Pons (tissue), 1 donor: ENCODE data around the gene RPS19.
"Not testable (repeated sequence)": the region's sequence is repeated elsewhere in the genome, so short reads cannot be mapped to it uniquely, and the experiment has no call there.

Source experiments
- DNase-seq: peaks from one replicate; pipeline ENCODE4 v3.0.0-alpha.2; 2016; ENCODE audit warnings: low spot score

RPS19 gene

DNA sequence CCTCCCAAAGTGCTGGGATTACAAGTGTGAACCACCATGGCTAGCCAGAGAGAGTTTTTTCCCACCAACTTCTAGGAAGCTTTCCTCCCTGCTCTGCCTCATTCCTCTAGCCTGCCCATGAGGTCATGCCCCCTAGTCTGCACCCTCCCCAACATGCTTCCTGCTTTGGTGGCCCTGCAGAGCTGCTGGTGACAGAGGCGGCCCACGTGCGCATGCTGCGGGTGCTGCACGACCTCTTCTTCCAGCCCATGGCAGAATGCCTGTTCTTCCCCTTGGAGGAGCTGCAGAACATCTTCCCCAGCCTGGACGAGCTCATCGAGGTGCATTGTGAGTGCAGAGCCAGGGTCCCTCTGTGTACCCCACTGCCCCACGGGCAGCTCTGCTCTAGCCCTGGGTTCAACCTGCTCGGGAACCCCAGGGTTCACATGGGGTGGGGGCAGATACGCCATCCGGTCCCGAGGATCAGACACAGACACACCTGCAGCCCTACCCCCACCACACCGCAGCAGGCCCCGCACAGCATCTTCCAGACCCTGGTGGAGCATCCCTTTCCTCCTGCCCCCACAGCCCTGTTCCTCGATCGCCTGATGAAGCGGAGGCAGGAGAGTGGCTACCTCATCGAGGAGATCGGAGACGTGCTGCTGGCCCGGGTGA, 41.8 kb downstream of the RPS19 start:
- no peak for DNase-seq

DNA sequence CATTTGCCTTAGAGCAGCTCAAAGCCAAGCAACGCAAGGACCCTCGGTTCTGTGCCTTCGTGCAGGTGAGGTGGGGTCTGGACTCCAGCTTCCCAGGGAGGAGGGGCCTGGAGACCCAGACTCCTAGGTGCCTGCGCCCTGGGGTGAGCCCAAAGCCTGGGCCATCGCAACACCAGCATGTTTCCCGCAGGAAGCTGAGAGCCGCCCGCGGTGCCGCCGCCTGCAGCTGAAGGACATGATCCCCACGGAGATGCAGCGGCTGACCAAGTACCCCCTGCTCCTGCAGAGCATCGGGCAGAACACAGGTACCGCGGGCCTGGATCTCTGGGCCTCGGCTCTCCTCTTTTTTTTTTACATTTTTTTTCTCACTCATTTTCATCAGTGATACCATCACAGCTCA, 42.5 kb downstream of the RPS19 start:
- no peak for DNase-seq

DNA sequence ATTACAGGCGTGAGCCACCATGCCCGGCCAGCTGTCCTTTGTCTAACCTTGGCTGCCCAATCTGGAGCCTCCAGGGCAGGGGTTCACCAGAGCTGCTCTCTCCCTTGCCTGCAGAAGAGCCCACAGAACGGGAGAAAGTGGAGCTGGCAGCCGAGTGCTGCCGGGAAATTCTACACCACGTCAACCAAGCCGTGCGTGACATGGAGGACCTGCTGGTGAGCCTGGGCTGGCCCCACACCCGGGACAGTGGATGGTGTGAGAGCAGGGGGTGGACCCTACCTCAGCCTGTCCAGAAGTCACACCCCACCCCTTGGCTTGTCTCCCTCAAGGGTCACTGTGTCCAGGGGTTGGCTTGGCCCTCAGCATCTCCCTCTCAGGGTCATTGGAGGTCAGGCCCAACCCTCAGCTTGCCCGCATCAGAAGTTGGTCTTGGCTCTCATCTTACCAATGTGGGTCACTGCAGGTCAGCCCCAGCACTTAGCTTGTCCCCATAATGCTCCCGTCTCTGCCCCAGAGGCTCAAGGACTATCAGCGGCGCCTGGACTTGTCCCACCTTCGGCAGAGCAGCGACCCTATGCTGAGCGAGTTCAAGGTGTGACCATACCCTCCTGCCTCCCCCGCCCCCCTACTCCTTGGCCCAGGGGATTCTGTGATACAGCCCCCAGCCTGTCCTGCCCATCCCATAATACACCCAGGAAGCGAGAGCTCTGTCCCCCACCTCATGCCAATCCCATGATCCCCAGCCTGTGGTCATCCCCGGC, 43.3 kb downstream of the RPS19 start:
- no peak for DNase-seq

DNA sequence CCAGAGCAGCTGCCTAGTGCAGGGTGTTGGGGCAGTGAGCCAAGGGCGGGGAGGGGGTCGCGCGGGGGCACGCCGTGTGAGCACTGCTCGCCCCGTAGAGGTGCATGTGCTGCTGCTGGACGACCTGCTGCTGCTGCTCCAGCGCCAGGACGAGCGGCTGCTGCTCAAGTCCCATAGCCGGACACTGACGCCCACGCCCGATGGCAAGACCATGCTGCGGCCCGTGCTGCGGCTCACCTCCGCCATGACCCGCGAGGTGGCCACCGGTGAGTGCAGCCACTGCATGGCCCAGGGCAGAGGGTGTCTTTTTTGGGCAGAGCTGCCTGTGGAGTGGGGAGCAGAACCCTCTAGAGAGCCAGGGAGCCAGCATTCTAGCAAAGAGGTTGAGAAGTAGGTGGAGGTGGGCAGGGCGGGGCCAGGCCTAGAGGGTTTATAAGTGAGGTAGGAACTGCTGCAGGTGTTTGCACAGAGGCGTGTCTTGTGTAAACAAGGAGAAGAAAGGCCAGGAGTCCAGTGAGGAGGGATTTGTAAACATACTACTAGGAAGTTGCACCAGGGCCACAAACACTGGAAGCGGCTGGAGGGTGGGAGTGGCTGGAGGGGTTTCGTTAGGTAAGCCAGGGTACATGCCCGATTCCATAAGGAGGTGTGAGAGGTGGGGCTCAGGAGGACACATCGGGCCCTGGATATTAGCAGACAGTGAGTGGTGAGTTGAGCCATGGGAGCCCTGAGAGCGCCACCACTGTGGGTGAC, 44.2 kb downstream of the RPS19 start:
- DNase-seq: no peak

DNA sequence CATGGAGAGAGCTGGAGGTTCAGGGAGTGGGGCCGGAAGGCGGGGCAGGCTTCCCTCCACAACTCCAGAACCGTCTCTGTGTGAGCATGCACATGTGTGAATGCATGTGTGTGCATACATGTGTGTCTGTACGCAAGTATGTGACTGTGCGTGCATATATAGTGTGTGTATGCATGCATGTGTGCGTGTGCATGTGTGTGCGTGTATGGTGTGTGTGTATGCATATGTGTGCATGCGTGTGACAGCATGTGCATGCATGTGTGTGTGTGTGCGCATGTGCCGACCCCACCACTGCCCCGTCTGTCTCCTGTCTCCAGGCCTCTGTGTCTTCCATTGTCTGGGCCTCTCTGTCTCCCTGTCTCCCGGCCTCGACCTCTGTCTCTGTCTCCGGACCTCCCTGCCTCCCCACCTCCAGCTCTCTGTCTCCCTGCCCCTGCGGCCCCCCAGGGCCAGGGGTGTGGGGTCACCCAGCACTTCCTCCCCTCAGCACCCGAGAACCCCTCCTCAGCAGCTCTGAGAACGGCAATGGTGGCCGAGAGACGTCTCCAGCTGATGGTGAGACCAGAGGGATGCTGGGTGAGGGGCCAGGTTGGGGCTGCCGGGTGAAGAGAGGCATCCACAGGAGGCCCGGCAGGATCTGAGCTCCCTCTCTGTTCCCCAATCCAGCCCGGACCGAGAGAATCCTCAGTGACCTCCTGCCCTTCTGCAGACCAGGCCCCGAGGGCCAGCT, 45.4 kb downstream of the RPS19 start:
- DNase-seq: no peak

DNA sequence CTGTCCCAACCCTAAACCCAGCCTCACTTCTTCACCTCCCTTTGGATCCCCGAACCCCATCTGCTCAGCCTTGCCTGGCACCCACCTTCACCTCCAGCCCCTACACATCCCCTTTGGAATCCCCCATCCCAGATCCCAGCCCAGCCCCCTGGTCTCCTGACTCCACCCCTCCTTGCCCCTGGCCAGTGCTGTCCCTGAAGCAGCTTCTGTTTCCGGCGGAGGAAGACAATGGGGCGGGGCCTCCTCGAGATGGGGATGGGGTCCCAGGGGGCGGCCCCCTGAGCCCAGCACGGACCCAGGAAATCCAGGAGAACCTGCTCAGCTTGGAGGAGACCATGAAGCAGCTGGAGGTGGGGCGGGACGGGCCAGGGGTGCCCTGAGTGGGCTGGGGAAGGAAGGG, 46.2 kb downstream of the RPS19 start:
- no peak for DNase-seq

DNA sequence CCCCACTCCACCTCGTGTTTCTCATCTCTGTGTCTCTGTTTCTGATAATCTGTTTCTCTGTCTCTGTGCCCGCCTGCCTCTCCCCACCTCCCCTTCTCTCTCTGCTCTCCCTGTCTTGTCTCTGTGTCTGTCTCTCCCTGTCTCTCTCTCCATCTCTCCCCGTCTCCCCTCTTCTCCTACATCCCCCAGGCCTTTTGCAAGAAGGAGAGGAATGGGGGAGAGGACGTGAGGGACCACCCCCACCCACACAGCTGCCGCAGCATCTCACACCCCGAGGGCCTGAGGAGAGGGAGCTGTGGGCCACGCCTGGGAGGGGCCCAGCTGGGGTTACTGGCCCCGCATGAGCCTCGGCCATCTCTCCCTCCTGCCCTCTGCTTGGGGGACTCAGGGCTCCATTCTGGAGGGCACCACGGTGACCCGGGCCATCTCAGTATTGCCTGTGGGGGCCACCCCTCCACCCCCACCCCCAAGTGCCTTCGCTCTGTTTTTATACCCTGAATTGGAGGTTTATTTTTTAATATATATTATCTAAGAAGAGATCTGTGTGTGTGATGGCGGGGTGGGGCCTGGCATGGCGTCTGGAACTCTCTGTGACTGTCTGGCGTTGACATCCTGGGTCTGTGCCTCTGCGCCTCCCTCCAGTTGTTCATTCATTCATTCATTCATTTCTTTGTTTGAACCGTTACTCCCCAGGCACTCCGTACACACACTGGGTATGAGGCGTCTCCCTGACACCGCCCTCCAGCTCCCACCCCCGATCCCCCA, 47.0 kb downstream of the RPS19 start:
- no peak for DNase-seq

DNA sequence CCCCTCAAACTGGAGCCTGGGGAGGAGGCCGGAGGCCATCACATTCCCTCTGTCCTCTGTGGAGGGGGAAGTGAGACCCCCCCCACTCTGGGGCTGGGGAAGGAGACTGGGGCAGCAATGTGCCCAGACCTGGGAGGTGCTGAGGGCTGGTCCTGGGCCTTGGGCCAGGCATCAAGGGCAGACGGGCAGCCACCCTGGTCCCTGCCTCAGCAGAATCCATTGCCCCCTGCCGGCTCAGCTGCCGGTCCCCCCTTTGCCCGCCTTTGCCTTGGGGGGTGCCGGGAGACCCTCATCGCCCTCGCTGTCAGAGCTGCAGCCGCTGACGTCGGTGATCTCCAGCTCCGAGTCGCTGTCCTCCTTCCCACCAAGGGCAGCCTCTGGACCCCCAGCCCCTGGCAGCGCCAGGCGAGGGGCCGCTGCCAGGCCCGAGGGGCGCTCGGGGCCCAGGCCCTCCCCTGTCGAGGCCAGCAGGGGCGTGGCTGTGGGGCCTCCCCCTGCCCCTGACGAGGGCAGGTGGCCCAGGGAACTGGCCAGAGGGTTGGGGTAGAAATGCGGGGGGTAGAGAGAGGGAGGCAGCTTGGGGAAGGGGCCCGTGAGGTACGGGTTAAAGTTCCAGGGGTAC, 48.0 kb downstream of the RPS19 start:
- DNase-seq: no peak

DNA sequence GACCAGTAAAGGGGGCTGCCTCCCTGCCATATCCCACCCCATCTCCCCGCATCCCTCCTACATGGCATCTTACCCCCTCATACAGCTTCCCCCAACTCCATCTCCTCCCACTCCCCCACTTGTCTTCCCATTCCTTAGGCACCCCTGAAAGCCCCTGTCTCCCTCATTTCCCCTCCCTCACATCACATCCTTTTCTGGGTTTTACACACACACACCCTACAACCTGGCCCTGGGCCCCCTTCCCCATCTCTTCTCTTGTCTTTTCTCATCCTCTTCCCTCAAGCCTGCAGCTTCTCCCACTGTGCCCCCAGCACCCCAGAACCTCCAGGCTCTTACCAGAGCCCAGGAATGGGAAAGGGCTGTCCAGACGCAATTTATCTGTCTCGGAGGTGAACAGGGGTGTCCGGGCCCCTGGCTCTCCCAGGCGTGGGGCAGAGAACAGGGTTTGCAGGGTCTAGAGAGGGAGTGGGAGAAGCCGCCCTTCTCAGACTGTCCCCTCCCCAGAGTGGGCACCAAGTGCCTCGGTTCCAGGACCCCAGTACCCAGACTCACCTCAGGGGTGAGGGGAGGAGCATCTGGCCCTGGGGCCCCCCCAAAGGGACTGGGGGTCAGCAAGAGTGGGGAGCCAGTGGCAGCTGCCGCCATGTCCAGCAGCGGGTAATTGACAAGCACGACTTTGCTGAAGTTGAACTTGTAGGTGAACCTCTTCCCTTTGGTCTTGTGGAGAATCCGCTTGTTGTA, 48.8 kb downstream of the RPS19 start:
- no peak for DNase-seq

DNA sequence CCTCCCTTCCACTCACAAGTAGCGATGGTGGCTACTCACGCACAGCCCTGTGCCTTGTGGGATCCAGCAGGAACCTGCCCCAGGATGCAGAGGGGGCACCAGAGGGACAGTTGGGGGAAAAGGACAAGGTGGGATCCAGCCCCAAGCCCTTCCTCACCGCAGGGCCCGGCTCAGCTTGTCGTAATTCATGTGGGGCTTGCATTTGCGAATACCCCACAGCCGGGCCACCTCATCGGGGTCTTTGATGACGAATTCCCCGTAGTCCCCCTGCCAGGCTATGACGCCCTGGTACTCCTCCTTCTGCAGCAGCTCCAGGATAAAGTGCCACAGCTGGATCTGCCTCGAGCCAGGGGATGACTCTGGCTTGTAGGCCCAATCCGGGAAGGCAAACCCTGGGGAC, 49.7 kb downstream of the RPS19 start:
- no peak for DNase-seq

DNA sequence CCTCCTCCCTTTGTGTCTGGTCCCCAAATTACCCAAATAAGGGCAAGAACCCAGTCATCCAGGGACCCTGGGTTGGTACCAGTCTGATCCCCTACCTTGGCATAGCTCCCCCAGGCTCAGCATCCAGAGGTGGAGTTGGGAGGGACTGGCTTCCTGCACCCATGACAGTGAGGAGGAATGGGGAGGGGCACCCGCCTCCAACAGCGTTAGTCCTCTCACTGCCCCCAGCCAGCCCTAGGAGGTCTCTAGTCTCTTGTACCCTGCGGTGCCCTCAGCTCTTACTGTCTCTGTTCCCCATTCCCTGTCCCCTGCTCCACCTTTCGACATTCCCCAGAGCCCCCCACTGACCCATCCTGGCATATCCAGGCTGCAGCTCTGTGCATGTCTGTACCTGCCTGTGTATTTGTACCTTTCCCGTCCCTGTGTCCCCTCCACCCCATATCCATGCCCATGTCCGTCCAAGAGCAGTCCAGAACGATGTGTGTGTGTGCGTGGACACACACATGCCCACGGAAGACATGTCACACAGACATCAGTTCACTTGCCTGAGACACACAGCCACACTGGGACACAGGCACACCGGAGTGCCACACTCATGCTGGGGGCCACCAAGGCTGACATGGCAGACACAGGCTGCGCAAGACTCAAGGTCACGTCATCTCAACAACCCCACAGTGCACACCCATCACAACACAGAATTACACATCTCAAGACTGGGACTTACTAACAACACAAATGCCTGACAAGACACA, 50.4 kb downstream of the RPS19 start:
- DNase-seq: no peak

DNA sequence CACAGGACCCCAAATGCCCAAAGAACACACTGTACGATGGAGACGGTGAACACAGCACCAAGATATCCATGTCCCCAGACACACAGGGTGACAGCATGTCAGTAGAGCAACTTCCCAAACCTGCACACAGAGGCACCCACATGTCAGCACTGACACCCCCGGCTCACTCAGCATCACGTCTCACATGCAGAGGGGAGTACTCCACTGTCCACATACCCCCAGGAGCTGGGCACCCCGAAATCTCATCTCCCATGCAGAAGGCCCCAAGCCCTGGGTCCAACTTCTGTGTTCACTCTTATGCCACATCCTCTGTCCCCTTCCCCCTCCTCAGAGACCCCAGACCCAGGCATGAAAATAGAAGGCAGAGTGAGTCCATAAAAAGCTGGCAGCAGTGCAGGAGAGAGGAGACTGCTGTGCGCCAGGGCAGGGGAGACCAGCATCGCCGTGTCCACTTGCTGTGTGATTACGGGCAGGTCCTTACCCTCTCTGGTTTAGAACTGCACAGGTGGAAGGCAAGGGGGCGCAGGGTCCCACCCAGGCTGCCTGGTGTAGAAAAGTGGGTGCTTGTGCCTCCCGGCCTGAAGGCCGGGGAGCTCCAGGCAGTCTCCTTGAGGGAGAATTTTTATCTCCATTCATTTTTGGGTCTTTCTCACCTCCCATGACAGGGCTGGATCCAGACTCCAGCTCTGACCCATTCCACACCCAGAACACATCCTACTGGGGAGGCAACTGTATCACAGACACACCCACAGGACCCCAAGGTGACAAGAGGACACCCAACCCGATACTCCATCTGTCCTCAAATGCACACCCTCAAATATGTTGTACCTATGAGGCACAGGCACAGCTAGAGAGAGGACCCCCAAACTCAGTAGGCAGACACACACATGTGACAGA, 51.2 kb downstream of the RPS19 start:
- DNase-seq: no peak

DNA sequence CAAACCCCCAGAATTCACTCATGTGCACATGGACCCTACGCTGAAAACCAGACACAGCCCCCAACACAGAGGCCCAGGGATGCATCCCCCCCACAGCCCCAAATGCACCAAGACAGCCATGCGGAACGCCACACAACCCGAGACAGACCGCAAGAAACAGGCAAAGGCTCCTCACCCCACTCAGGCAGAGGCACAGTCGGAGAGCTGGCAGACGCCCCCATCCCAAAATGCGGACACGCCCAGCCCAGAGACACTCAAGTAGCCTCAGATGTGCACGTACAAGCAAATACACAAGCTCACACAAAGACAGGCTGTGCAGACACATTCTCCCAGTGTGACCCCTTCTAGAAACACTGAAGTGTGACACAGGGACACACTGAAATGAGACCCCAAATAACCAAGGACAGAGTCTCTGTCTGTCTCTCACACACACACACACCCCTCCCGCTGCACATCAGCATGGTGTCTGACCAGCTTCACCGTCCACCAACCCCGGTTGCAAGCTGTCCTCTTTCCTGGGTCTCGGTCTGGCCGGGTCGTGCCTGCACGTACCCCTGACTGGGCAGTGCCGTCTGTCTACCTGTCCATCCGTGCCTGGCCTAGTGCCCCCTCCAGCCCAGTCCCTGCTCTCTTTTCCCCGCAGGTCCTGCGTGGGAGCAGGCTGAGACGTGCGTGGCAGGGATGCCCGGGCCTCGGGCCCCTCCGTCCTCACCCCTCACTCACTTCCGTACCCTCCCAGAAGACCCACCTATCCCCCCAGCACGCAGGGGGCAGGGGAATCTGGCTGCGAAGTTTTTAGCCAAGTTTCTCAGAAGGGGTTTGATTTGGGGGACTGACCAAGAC, 52.1 kb downstream of the RPS19 start:
- DNase-seq: no peak

DNA sequence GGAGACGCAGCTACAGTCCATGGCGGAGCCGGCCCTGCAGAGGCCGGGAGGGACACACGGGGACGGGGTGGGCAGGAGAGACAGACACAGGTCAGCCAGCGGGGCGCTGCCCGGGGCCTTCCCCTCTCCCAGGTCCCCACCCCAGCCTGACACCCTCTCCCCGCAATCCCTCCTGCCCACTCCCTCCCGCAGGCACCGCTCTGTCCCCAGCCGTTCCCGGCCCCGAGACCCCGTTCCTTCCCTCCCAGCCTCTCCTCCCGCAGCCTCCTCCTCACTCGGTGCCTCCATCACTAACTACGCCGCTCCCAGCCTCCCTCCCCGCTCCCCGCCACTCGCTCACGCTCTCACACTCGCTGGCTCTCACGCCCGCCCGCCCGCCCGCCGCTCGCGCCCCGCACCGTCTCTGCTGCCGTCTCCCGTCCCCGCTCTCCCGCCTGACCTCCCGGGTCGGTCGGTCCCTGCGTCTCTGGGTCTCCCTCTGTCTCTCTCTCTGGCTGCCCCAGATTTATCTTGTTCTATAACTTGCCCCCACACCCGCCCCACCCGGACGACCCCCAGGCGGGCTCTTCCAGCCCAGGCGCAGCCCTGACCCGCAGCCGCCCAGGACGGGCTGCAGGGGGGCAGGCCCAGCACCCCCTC, 53.0 kb downstream of the RPS19 start:
- no peak for DNase-seq

DNA sequence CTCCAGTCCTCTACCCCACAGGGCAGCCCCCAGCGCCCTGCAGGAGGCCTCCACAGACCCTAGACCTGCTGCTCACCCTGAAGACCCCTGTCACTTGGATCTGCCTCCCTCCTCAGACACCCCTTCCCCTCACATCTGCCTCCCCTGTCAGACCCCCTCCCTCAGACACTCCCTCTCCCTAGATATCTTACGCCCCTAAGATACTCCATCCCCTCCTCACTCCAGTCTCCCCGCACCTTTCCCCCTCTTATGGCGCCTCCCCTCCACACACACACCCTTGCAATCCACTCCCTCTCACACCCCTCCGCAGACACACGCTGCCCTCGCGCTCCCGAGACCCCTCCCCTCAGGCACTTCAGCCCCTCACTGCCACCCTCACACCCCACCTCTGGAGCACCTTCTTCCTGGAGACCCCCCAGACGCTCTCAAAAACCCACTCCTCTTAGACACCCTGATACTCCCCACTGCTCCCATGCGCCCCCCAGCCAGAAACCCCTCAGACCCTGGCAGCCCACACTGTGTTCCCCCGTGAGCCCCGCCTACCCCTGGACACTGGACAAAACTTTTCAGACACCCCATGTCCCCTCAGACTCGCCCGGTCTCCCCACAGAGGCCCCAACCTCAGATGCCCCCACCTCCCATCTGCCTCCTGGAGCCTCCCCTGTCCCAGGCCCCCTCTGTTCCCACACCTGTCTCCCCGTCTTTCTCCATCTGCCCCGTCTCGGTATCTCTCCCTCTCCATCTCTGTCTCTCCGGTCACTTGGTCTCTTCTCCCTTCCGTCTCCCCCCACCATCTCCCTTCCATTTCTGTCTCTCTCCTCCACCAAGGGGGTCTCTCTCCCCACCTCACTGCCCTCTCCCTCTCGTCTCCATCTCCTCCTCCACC, 53.7 kb downstream of the RPS19 start:
- no peak for DNase-seq

DNA sequence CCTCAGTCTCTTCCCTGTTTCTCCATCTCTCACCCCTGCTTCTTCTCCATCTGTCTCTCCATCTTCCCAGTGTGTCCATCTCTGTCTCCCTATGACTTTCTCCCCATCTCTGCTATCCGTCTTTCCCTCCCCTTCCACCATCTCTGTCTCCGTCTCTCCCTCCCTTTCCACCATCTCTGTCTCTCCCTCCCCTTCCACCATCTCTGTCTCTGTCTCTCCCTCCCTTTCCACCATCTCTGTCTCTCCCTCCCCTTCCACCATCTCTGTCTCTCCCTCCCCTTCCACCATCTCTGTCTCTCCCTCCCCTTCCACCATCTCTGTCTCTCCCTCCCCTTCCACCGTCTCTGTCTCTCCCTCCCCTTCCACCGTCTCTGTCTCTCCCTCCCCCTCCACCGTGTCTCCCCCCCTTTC, 54.4 kb downstream of the RPS19 start:
- not testable (repeated sequence) for DNase-seq
